ENCODE results near the gene RUBCN. TPM values are rescaled to one million over a fixed set of nuclear protein-coding genes. Genes with fewer than 3 reads are reported as not detected.

Gene RUBCN
- total and polyA plus RNA-seq, 2 of the 13 experiments (the other 11 are each of a cell fraction or from before 2014, with no cell fraction given): 5.2 to 8.1 TPM

DNA sequence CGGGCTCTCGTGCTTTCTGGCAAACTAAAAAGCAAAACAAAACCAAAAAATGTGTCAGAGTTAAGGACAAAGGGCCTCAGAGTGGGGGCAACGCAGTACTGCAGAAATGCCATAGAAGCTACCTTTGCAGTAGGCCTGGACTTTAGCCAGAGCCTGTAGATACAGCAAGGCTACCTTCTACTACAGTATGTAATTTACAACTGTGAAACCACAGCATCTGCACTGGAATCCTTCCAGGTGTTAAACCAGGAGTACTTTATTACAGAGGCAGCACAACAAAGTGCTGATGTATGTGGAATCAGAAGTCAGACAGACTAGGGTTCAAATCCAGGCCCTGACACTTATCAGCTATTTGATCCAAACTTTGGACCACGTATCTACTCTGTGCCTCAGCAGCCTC is 34.9 kb downstream of the RUBCN start:
- no peak overlapping the region for H3K27ac ChIP-seq (ENCODE audit: extremely low read length, insufficient read depth, low read length)
- no peak overlapping the region for H2AFZ ChIP-seq (ENCODE audit: low read length)
- ATAC-seq: no peak
- no peaks in the 10 kb centered on the region for H4K20me1 ChIP-seq (ENCODE audit: insufficient read depth, low read length)
- in situ Hi-C loops (cut with HindIII; ENCODE audit: extremely low pct_ligation_motif_present, low pct_unique_long_range_greater_than_20kb): no loop called here
- no peak overlapping the region for H3K4me2 ChIP-seq (ENCODE audit: low read depth, low read length)
- no peak overlapping the region for H3K9ac ChIP-seq (ENCODE audit: insufficient read depth, low read depth, low read length)
- CTCF ChIA-PET (ENCODE audit: low intra/inter-chr PET ratio, low total read pairs): no interaction called here
- DNase-seq (ENCODE audit: low spot score): no peak
- H3K4me1 ChIP-seq (ENCODE audit: insufficient read depth, low read length): no peaks in the 10 kb centered on the region
- peaks cover 10 to 27% of the 10 kb centered on the region in 2 experiments; a peak in 4 of 5 replicates for H3K36me3 ChIP-seq (replicated peaks in 1 of 2; ENCODE audit: control insufficient read depth in 1 of 2, insufficient read depth in 2 of 2, low read length in 2 of 2)
- H3K4me3 ChIP-seq (replicated peaks in 1 of 3; ENCODE audit: insufficient read depth in 1 of 3, low read depth in 2 of 3, low read length in 3 of 3): no peak overlapping the region
- no peaks in the 10 kb centered on the region for H3K9me3 ChIP-seq (ENCODE audit: low read length)
- H3K27me3 ChIP-seq (ENCODE audit: control insufficient read depth in 1 of 2, insufficient read depth in 2 of 2, low read length in 2 of 2): no peaks in the 10 kb centered on the region
- no TSS peak for BruUV-seq (replicated peaks)
- POLR2A ChIA-PET: no interaction called here
- intact Hi-C loops (cut with micrococcal nuclease; ENCODE audit: unreplicated experiment): no loop called here
- 93% methylated on average over 4 of the region's 4 CpGs for WGBS (ENCODE audit: low lambda C conversion rate)
- H3K79me2 ChIP-seq (ENCODE audit: insufficient read depth, low read length): no peaks in the 10 kb centered on the region
- peak in 1 of 2 experiments; percentile 48; a peak in 2 of 4 replicates for TF ChIP-seq MAFK (conservative IDR thresholded peaks at IDR 0.05 in 1 of 2, IDR thresholded peaks at IDR 0.05 in 1 of 2; ENCODE audit: low read length in 2 of 2)
- TF ChIP-seq, protein P1, sequence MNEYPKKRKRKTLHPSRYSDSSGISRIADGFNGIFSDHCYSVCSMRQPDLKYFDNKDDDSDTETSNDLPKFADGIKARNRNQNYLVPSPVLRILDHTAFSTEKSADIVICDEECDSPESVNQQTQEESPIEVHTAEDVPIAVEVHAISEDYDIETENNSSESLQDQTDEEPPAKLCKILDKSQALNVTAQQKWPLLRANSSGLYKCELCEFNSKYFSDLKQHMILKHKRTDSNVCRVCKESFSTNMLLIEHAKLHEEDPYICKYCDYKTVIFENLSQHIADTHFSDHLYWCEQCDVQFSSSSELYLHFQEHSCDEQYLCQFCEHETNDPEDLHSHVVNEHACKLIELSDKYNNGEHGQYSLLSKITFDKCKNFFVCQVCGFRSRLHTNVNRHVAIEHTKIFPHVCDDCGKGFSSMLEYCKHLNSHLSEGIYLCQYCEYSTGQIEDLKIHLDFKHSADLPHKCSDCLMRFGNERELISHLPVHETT (CRISPR knock-in tag; conservative IDR thresholded peaks at IDR 0.05): no peak
- TF ChIP-seq MAFF (IDR thresholded peaks at IDR 0.05; ENCODE audit: low read depth, low read length): 0 out of 2 replicates have a peak, but pooled peaks have one; percentile 4
- FAIRE-seq: no peak

- intact Hi-C loops (cut with micrococcal nuclease; ENCODE audit: unreplicated experiment) (no loop called here), in situ Hi-C loops (cut with HindIII; ENCODE audit: extremely low pct_ligation_motif_present, low pct_unique_long_range_greater_than_20kb) (no loop called here)
- no peak overlapping the region for H2AFZ ChIP-seq (ENCODE audit: low read length)
- no peaks in the 10 kb centered on the region for H3K4me1 ChIP-seq (ENCODE audit: insufficient read depth, low read length)
- no peaks in the 10 kb centered on the region for H3K27me3 ChIP-seq (ENCODE audit: control insufficient read depth in 1 of 2, insufficient read depth in 2 of 2, low read length in 2 of 2)
- no peaks in the 10 kb centered on the region for H3K9me3 ChIP-seq (ENCODE audit: low read length)
- BruUV-seq (replicated peaks): no TSS peak
- DNase-seq (ENCODE audit: low spot score): no peak
- H3K79me2 ChIP-seq (ENCODE audit: insufficient read depth, low read length): no peaks in the 10 kb centered on the region
- no peak overlapping the region for H3K4me2 ChIP-seq (ENCODE audit: low read depth, low read length)
- H3K4me3 ChIP-seq (replicated peaks in 1 of 3; ENCODE audit: insufficient read depth in 1 of 3, low read depth in 2 of 3, low read length in 3 of 3): no peak overlapping the region
- H3K36me3 ChIP-seq (replicated peaks in 1 of 2; ENCODE audit: control insufficient read depth in 1 of 2, insufficient read depth in 2 of 2, low read length in 2 of 2): peaks cover 14 to 34% of the 10 kb centered on the region in 2 experiments; a peak in 4 of 5 replicates
- no peak for FAIRE-seq
- no peak for TF ChIP-seq ZNF720 (CRISPR knock-in tag; IDR thresholded peaks at IDR 0.05)
- no peak for TF ChIP-seq ZNF460 (CRISPR knock-in tag; IDR thresholded peaks at IDR 0.05; ENCODE audit: borderline replicate concordance)
- no peak for TF ChIP-seq NONO (IDR thresholded peaks at IDR 0.05)
- no peak for TF ChIP-seq NONO (CRISPR knock-in tag; conservative IDR thresholded peaks at IDR 0.05)
- TF ChIP-seq SALL1 (CRISPR knock-in tag; IDR thresholded peaks at IDR 0.05): no peak
- no peak for TF ChIP-seq POLR2AphosphoS5 (IDR thresholded peaks at IDR 0.05; ENCODE audit: low read depth, low read length)
- no peak for TF ChIP-seq MEF2D (CRISPR knock-in tag; IDR thresholded peaks at IDR 0.05)
- no peak for TF ChIP-seq LCORL (IDR thresholded peaks at IDR 0.05)
- TF ChIP-seq LCORL (CRISPR knock-in tag; IDR thresholded peaks at IDR 0.05): no peak
- TF ChIP-seq, protein P2, sequence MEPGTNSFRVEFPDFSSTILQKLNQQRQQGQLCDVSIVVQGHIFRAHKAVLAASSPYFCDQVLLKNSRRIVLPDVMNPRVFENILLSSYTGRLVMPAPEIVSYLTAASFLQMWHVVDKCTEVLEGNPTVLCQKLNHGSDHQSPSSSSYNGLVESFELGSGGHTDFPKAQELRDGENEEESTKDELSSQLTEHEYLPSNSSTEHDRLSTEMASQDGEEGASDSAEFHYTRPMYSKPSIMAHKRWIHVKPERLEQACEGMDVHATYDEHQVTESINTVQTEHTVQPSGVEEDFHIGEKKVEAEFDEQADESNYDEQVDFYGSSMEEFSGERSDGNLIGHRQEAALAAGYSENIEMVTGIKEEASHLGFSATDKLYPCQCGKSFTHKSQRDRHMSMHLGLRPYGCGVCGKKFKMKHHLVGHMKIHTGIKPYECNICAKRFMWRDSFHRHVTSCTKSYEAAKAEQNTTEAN (CRISPR knock-in tag; conservative IDR thresholded peaks at IDR 0.05): no peak
- no peak for TF ChIP-seq CBX5 (CRISPR knock-in tag; IDR thresholded peaks at IDR 0.05; ENCODE audit: borderline replicate concordance)
- no peaks in the 10 kb centered on the region for H4K20me1 ChIP-seq (ENCODE audit: insufficient read depth, low read length)
- ChIA-PET CTCF (ENCODE audit: low intra/inter-chr PET ratio, low total read pairs) (no interaction called here), POLR2A (no interaction called here)
- H3K27ac ChIP-seq (ENCODE audit: extremely low read length, insufficient read depth, low read length): no peak overlapping the region
- no peak overlapping the region for H3K9ac ChIP-seq (ENCODE audit: insufficient read depth, low read depth, low read length)
- WGBS (ENCODE audit: low lambda C conversion rate): 96% methylated on average over 9 of the region's 9 CpGs
- ATAC-seq: no peak
These were observed 36.6 kb downstream of the RUBCN start for GRCh38 chr3:197700095-197700494.
